Measurements from ENCODE around the gene SPRYD4.

GRCh38 chr12:56490360-56490759 is 22.0 kb downstream of the SPRYD4 start:
- TF ChIP-seq POLR2A (IDR thresholded peaks at IDR 0.05) (no peak), CTCF (IDR thresholded peaks at IDR 0.05) (no peak), EP300 (IDR thresholded peaks at IDR 0.05) (no peak)

All from tibial nerve (tissue), 4 donors.